ENCODE measurements around the gene MAST2. TPM values are rescaled to one million over a fixed set of nuclear protein-coding genes. Genes with fewer than 3 reads are reported as not detected.

MAST2 gene
- polyA plus RNA-seq, 10 donors, result 62.0 to 96.6 (median 70.6) TPM

- no peak for DNase-seq
Measured at GRCh38 chr1:46061146-46061545, 257.7 kb downstream of the MAST2 start.

GRCh38 chr1:46062651-46063319 is 259.4 kb downstream of the MAST2 start:
- no peak for DNase-seq

GRCh38 chr1:46064708-46065107 is 261.3 kb downstream of the MAST2 start:
- DNase-seq, result no peak

- DNase-seq, result no peak
Measured at GRCh38 chr1:46065405-46065804, 262.0 kb downstream of the MAST2 start.

GRCh38 chr1:46067652-46068051 is 264.2 kb downstream of the MAST2 start:
- no peak for DNase-seq

GRCh38 chr1:46068525-46068924 is 265.1 kb downstream of the MAST2 start:
- DNase-seq, result no peak

GRCh38 chr1:46070164-46070814 is 266.9 kb downstream of the MAST2 start:
- peak in 2 of 3 donors; percentile 7 to 21 for DNase-seq

GRCh38 chr1:46072975-46073374 is 269.6 kb downstream of the MAST2 start:
- DNase-seq, result no peak

GRCh38 chr1:46076343-46076742 is 272.9 kb downstream of the MAST2 start:
- DNase-seq, result no peak

GRCh38 chr1:46077644-46078043 is 274.2 kb downstream of the MAST2 start:
- DNase-seq, result no peak

- no peak for DNase-seq
Measured at GRCh38 chr1:46080257-46080656, 276.8 kb downstream of the MAST2 start.

GRCh38 chr1:46081206-46081605 is 277.8 kb downstream of the MAST2 start:
- DNase-seq, result no peak

- no peak for DNase-seq
Measured at GRCh38 chr1:46081619-46082018, 278.2 kb downstream of the MAST2 start.

GRCh38 chr1:46083579-46083978 is 280.2 kb downstream of the MAST2 start:
- no peak for DNase-seq

GRCh38 chr1:46084553-46085451 is 281.4 kb downstream of the MAST2 start:
- DNase-seq, result no peak

Other genes starting within 250 kb of the MAST2 start
- gene NASP, start 219.6 kb upstream of the MAST2 start, polyA plus RNA-seq (ENCODE audit: insufficient read length in 10 of 10), result 100 to 1,000 TPM; 107 to 179 (median 146) TPM
- gene CCDC17, start 179.6 kb upstream of the MAST2 start, polyA plus RNA-seq (ENCODE audit: insufficient read length in 10 of 10), result 1 to 10 TPM in 8 of 10 donors, under 1 TPM in 2; 0.55 to 3.0 (median 1.4) TPM
- gene GPBP1L1, start 117.1 kb upstream of the MAST2 start, polyA plus RNA-seq (ENCODE audit: insufficient read length in 10 of 10), result 10 to 100 TPM; 47.1 to 76.8 (median 64.6) TPM
- 10 to 100 TPM; 23.6 to 36.0 (median 30.0) TPM for gene TMEM69, start 115.4 kb upstream of the MAST2 start, polyA plus RNA-seq (ENCODE audit: insufficient read length in 10 of 10)
- 10 to 100 TPM; 17.0 to 25.6 (median 20.4) TPM for gene IPP, start 53.0 kb upstream of the MAST2 start, polyA plus RNA-seq (ENCODE audit: insufficient read length in 10 of 10)